PC-9 (cell line): ENCODE data around the gene SLC9A9. TPM values are rescaled to one million over a fixed set of nuclear protein-coding genes. Genes with fewer than 3 reads are reported as not detected.

Source experiments
- BruUV-seq: library from RNA; stranded (reverse); fragments of 400-500 nt; replicated peaks from 2 replicates; lab custom pipeline; 2021; lab: Mats Ljungman, UMichigan
- CTCF ChIA-PET: fragments of 300-600 bp; sonication (Branson Sonifier 250); formaldehyde crosslinking; loops from one replicate; lab custom pipeline; 2022; ENCODE audit warnings: antibody characterized with exemption; lab: Charles Lee
- POLR2A ChIA-PET: fragments of 300-600 bp; sonication (Branson Sonifier 250); formaldehyde crosslinking; loops from one replicate; lab custom pipeline; 2022; ENCODE audit warnings: antibody characterized with exemption; ENCODE audit not compliant: unreplicated experiment; lab: Charles Lee
- DNase-seq, 2 experiments: peaks; one replicate each; pipeline versions ENCODE4 v3.0.0 to v3.0.0-alpha.2; 2015 to 2022; ENCODE audit warnings: mixed read lengths in 1 of 2
- H2AFZ ChIP-seq: fragments of 200-600 bp; sonication (generic); 2 replicates; pipeline ENCODE4 v1.8.1; 2017; ENCODE audit warnings: antibody characterized with exemption
- H3F3A ChIP-seq: fragments of 200-600 bp; sonication (generic); 2 replicates; pipeline ENCODE4 v1.8.1; 2017; ENCODE audit warnings: antibody characterized with exemption, mild to moderate bottlenecking, low read depth; ENCODE audit not compliant: insufficient read depth
- H3K27ac ChIP-seq: fragments of 200-600 bp; sonication (generic); 2 replicates; pipeline ENCODE4 v1.6.1; 2016; ENCODE audit warnings: mixed run types
- H3K27me3 ChIP-seq: fragments of 200-600 bp; sonication (generic); 2 replicates; pipeline ENCODE4 v1.6.1; 2016; ENCODE audit warnings: low read depth, mixed run types; ENCODE audit not compliant: insufficient read depth
- H3K36me3 ChIP-seq: fragments of 200-600 bp; sonication (generic); 2 replicates; pipeline ENCODE4 v1.6.1; 2016; ENCODE audit warnings: low read depth, mixed run types
- H3K4me1 ChIP-seq: fragments of 200-600 bp; sonication (generic); replicated peaks from 2 replicates; pipeline ENCODE4 v1.6.1; 2016; ENCODE audit warnings: mixed run types; ENCODE audit not compliant: insufficient read depth
- H3K4me2 ChIP-seq: fragments of 200-600 bp; sonication (generic); 2 replicates; pipeline ENCODE4 v1.6.1; 2017; ENCODE audit warnings: mixed run types
- H3K4me3 ChIP-seq: fragments of 200-600 bp; sonication (generic); 2 replicates; pipeline ENCODE4 v1.6.1; 2016; ENCODE audit warnings: mixed run types
- H3K79me2 ChIP-seq: fragments of 200-600 bp; sonication (generic); 2 replicates; pipeline ENCODE4 v1.6.1; 2017; ENCODE audit warnings: low read depth, mixed run types
- H3K9me2 ChIP-seq: fragments of 200-600 bp; sonication (generic); 2 replicates; pipeline ENCODE4 v1.8.1; 2017; ENCODE audit warnings: mild to moderate bottlenecking; ENCODE audit not compliant: insufficient read depth
- H3K9me3 ChIP-seq: fragments of 200-600 bp; sonication (generic); 2 replicates; pipeline ENCODE4 v1.8.1; 2016; ENCODE audit warnings: low read depth; ENCODE audit not compliant: insufficient read depth
- H4K20me1 ChIP-seq: fragments of 200-600 bp; sonication (generic); 2 replicates; pipeline ENCODE4 v1.8.1; 2017; ENCODE audit not compliant: insufficient read depth
- CTCF ChIP-seq: fragments of 200-600 bp; sonication (generic); conservative IDR thresholded peaks from 2 replicates; pipeline ENCODE4 v1.6.1; 2017; ENCODE audit warnings: mixed run types, antibody characterized with exemption, mild to moderate bottlenecking, moderate library complexity
- EZH2 ChIP-seq: fragments of 200-600 bp; sonication (generic); IDR thresholded peaks from 2 replicates; pipeline ENCODE4 v1.8.0; 2017; ENCODE audit warnings: antibody characterized with exemption, low read depth
- intact Hi-C: fragments of 100-400 bp; cut with micrococcal nuclease; formaldehyde crosslinking; loops from one replicate; pipeline ENCODE4 v1.10.0; 2022; ENCODE audit not compliant: unreplicated experiment
- total RNA-seq: library from RNA; stranded (reverse); gene quantifications from 2 replicates; pipeline ENCODE4 v1.2.3, GENCODE V29; 2021

Gene SLC9A9
- total RNA-seq, 1 experiment from 2014 or later: 1.7 TPM

- DNase-seq: no peak
- POLR2A ChIA-PET: interaction anchor here (0.6 kb wide), 1 partner anchor 112 kb away, joined by 6 read pairs; no protein-coding TSS in a partner anchor
- Histone ChIP-seq H3F3A (no peaks in the 10 kb centered on the region), H3K36me3 (no peaks in the 10 kb centered on the region), H3K4me3 (no peak overlapping the region), H3K4me2 (no peak overlapping the region), H3K9me3 (0 out of 2 replicates have a peak, but pooled peaks cover 1% of the 10 kb centered on the region), H3K9me2 (no peaks in the 10 kb centered on the region), H3K79me2 (no peaks in the 10 kb centered on the region), H3K27me3 (no peaks in the 10 kb centered on the region), H3K27ac (no peak overlapping the region), H4K20me1 (no peaks in the 10 kb centered on the region), H2AFZ (no peak overlapping the region), H3K4me1 (no peaks in the 10 kb centered on the region)
- TF ChIP-seq EZH2 (no peak), CTCF (no peak)
- no TSS peak for BruUV-seq
- CTCF ChIA-PET: no interaction called here
- intact Hi-C loops: no loop called here
Observed at GRCh38 chr3:143859465-143860203, 11.4 kb upstream of the SLC9A9 start.

GRCh38 chr3:143856252-143856970 is 8.1 kb upstream of the SLC9A9 start:
- Histone ChIP-seq H4K20me1 (no peaks in the 10 kb centered on the region), H3K27me3 (no peaks in the 10 kb centered on the region), H3K4me2 (no peak overlapping the region), H2AFZ (no peak overlapping the region), H3K9me3 (0 out of 2 replicates have a peak, but pooled peaks cover 4% of the 10 kb centered on the region), H3K27ac (no peak overlapping the region), H3K4me1 (no peaks in the 10 kb centered on the region), H3K79me2 (no peaks in the 10 kb centered on the region), H3K36me3 (no peaks in the 10 kb centered on the region), H3K9me2 (no peaks in the 10 kb centered on the region), H3K4me3 (no peak overlapping the region), H3F3A (no peaks in the 10 kb centered on the region)
- TF ChIP-seq CTCF (no peak), EZH2 (no peak)
- intact Hi-C loops: no loop called here
- no peak for DNase-seq
- ChIA-PET POLR2A (no interaction called here), CTCF (no interaction called here)
- no TSS peak for BruUV-seq

- TF ChIP-seq EZH2: no peak
- no peak for TF ChIP-seq CTCF
- no peaks in the 10 kb centered on the region for H3K79me2 ChIP-seq
- no peaks in the 10 kb centered on the region for H3K9me2 ChIP-seq
- POLR2A ChIA-PET: no interaction called here
- no peaks in the 10 kb centered on the region for H4K20me1 ChIP-seq
- no peaks in the 10 kb centered on the region for H3K4me1 ChIP-seq
- H2AFZ ChIP-seq: no peak overlapping the region
- H3K4me3 ChIP-seq: no peak overlapping the region
- intact Hi-C loops: no loop called here
- no peak overlapping the region for H3K4me2 ChIP-seq
- H3F3A ChIP-seq: no peaks in the 10 kb centered on the region
- no peaks in the 10 kb centered on the region for H3K27me3 ChIP-seq
- H3K9me3 ChIP-seq: 0 out of 2 replicates have a peak, but pooled peaks cover 4% of the 10 kb centered on the region
- H3K36me3 ChIP-seq: no peaks in the 10 kb centered on the region
- no peak overlapping the region for H3K27ac ChIP-seq
- DNase-seq: no peak
- no TSS peak for BruUV-seq
- CTCF ChIA-PET: no interaction called here
Observed at GRCh38 chr3:143855183-143855582, 6.9 kb upstream of the SLC9A9 start.
